ENCODE measurements around the gene KREMEN2. TPM values are rescaled to one million over a fixed set of nuclear protein-coding genes. Genes with fewer than 3 reads are reported as not detected.
"Not testable (repeated sequence)": the region's sequence is repeated elsewhere in the genome, so short reads cannot be mapped to it uniquely, and the experiment has no call there.

Gene KREMEN2
- total RNA-seq, 4 donors from 2014 or later = not detected

DNA sequence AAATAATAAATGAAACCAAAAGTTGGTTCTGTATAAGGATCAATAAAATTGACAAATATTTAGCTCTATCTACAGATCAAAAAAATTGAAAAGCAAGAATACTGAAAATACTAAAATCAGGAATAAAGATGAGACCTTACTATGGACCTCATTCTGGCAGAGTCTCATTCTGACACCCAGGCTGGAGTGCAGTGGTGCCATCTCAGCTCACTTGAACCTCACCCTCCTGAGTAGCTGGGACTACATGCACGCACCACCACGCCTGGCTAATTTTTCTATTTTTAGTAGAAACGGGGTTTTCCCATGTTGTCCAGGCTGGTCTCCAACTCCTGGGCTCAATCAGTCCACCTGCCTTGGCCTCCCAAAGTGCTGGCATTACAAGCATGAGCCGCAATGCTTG is 22.0 kb upstream of the KREMEN2 start:
- TF ChIP-seq CTCF (IDR thresholded peaks at IDR 0.05) = no peak
- ATAC-seq (ENCODE audit: low FRiP score) = no peak

GRCh38 chr16:2943716-2944115 is 20.4 kb upstream of the KREMEN2 start:
- DNase-seq (ENCODE audit: low spot score); ATAC-seq (ENCODE audit: low FRiP score): not testable (repeated sequence)

More for the DNA sequence above, 22.0 kb upstream of the KREMEN2 start:
- DNase-seq (ENCODE audit: low spot score) = no peak

GRCh38 chr16:2946649-2947048 is 17.4 kb upstream of the KREMEN2 start:
- no peak for ATAC-seq (ENCODE audit: low FRiP score)
- DNase-seq (ENCODE audit: low spot score) = no peak
- TF ChIP-seq CTCF (IDR thresholded peaks at IDR 0.05) = no peak

DNA sequence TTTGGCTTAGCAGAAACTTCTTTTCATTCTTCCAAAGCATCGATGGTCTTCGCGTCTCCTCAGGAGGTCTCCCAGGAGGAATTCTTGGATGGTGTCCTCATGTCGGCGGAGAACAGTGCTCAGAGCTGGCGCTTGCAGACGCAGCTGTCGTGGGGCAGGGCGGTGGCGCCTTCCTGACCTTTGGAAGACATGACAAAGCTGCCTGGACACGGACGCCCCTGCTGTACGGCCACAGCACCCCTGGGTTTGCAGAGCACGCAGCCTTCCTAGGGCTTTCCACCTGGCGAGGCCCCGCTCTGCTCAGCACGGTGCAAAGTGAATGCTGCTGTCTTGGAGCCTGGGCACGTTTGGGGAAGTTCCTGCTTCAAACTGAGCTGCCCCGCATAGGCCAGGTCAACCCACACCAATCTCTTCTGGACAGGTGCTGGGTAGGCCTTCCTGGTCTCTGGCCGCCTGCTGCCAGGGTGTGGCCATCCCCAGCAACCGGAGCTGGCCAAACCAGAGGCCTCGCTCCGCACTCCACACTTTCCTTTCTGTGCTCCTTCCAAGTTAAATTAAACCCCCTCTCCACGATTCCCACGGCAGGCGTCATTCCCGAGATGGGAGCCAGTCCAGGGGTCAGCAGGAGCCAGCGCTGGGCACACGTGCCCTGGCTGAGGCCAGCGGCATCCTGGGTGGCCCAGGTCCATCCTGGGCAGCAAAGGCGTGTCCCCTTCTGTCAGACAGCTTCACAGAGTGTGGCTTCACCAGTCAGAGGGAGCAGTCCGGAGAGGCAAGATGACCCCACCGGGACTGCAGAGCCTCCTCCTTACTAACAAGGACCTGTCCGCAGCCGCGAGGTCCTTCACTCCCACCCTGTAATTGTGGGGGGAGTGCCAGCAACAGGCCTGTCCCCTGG is 15.0 kb upstream of the KREMEN2 start:
- ATAC-seq (ENCODE audit: low FRiP score) (no peak), DNase-seq (ENCODE audit: low spot score) (no peak)
- no peak for TF ChIP-seq CTCF (IDR thresholded peaks at IDR 0.05)

DNA sequence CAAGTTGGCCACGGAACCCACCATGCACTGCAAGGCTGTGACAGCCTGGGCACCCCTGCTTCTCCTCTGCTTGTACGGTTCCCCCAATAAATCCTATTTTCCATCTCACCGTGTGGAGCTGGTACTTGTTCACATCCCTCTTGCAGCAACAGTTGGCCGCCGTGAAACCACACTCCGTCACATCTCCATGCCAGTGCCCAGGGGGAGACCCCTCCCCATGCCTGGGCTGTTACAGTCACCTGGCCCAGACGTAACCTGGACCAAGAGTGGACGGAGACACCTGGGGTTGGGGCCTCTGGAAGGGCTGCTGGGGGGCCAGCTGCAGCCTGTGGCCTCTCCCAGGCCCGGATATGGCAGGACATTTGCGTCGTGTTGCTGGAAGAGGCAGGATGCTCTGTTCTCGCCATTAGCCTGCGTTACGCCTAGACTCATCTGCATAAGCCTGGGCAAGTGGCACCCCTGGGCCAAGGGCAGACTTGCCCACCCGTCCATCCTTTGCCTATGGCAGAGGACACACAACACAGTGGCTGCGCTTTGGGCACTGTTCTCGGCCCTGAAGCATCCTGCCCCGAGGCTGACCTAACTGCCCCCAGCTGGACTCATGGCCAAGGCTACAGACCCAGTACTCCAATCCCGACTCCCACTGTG is 14.2 kb upstream of the KREMEN2 start:
- ATAC-seq (ENCODE audit: low FRiP score) = no peak
- no peak for DNase-seq (ENCODE audit: low spot score)
- TF ChIP-seq CTCF (IDR thresholded peaks at IDR 0.05) = no peak

DNA sequence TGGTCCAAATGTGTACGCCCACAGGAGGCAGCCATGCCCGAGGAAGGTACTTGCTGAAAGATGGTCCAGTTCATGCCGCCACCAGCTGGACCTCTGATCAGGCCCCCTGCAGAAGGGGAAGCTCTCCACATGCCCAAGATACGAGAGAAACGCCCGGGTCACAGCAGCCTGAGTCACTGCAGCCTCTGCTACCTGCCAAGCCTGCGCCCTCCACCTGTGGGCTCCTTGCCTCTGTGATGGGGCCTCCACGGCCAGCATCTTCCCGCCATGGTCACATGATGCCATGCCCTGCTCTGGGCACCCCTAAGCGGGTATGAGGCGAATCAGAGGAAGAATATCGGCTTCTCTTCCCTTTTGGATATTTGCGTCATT is 13.7 kb upstream of the KREMEN2 start:
- DNase-seq (ENCODE audit: low spot score) (no peak), ATAC-seq (ENCODE audit: low FRiP score) (no peak)
- no peak for TF ChIP-seq CTCF (IDR thresholded peaks at IDR 0.05)

DNA sequence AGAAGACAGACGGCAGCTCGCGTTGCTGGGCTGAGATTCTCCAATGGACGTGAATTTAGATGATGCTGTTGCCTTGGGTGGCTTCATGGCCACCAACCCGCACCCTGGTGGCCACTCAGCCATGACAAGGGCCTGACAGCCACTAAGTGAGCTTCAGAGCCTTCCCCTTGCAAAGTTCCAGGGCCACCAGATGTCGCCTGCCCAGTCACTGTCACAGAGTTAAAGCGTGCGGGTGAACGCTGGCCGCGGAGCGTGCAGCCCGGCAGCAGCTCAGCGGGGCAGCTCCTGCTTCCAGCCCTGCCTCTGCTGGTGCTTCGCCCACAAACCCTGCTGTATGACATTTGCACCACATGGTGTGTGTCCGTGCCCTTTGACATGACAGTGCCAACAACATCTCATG is 13.3 kb upstream of the KREMEN2 start:
- no peak for ATAC-seq (ENCODE audit: low FRiP score)
- no peak for DNase-seq (ENCODE audit: low spot score)
- TF ChIP-seq CTCF (IDR thresholded peaks at IDR 0.05) = no peak

Measured in omental fat pad (tissue), 4 donors.